Calu3 (cell line): ENCODE data around the gene ANXA11. TPM values are rescaled to one million over a fixed set of nuclear protein-coding genes. Genes with fewer than 3 reads are reported as not detected.

ENCODE experiments used
- BruUV-seq: library from RNA; stranded (reverse); fragments of 400-500 nt; replicated peaks from 2 replicates; lab custom pipeline; 2021; lab: Mats Ljungman, UMichigan
- CTCF ChIA-PET: fragments of 300-600 bp; sonication (Branson Sonifier 250); formaldehyde crosslinking; loops from one replicate; lab custom pipeline; 2022; ENCODE audit warnings: antibody characterized with exemption; lab: Charles Lee
- DNase-seq: peaks from one replicate; pipeline ENCODE4 v3.0.0; 2022
- H3K27ac Mint-ChIP-seq: one replicate; pipeline ENCODE4 v1.8.0; 2022; ENCODE audit warnings: mixed read lengths; ENCODE audit not compliant: unreplicated experiment
- H3K27me3 Mint-ChIP-seq: one replicate; pipeline ENCODE4 v1.8.0; 2022; ENCODE audit warnings: mixed read lengths; ENCODE audit not compliant: unreplicated experiment
- H3K36me3 Mint-ChIP-seq: one replicate; pipeline ENCODE4 v1.8.0; 2022; ENCODE audit warnings: mild to moderate bottlenecking, moderate library complexity, mixed read lengths; ENCODE audit not compliant: insufficient read depth, unreplicated experiment
- H3K4me1 Mint-ChIP-seq: one replicate; pipeline ENCODE4 v1.8.0; 2022; ENCODE audit warnings: mild to moderate bottlenecking, low read depth, mixed read lengths; ENCODE audit not compliant: unreplicated experiment
- H3K4me3 Mint-ChIP-seq: one replicate; pipeline ENCODE4 v1.8.0; 2022; ENCODE audit warnings: mild to moderate bottlenecking, low read depth, moderate library complexity, mixed read lengths; ENCODE audit not compliant: unreplicated experiment
- H3K9me3 Mint-ChIP-seq: one replicate; pipeline ENCODE4 v1.8.0; 2022; ENCODE audit warnings: low read depth, mixed read lengths; ENCODE audit not compliant: unreplicated experiment
- CTCF ChIP-seq: fragments of 200-600 bp; IDR thresholded peaks from one replicate; pipeline ENCODE4 v1.8.0; 2022; ENCODE audit warnings: antibody characterized with exemption; ENCODE audit not compliant: unreplicated experiment
- intact Hi-C: fragments of 100-400 bp; cut with micrococcal nuclease; formaldehyde crosslinking; loops from one replicate; pipeline ENCODE4 v1.10.0; 2022; ENCODE audit not compliant: unreplicated experiment
- total RNA-seq: library from RNA; stranded (reverse); gene quantifications from 2 replicates; pipeline ENCODE4 v1.2.3, GENCODE V29; 2022

Gene ANXA11
- total RNA-seq, 1 experiment from 2014 or later: 835 TPM

GRCh38 chr10:80194373-80195045, 10.8 kb downstream of the ANXA11 start:
- H3K4me1 Mint-ChIP-seq: peaks cover 70% of the 10 kb centered on the region

GRCh38 chr10:80192553-80192952, 12.8 kb downstream of the ANXA11 start:
- Mint-ChIP-seq H3K4me3 (peak overlapping the region; percentile 45), H3K4me1 (peaks cover 78% of the 10 kb centered on the region), H3K27me3 (no peaks in the 10 kb centered on the region), H3K9me3 (peaks cover 5% of the 10 kb centered on the region), H3K27ac (peak overlapping the region; percentile 90), H3K36me3 (peaks cover 86% of the 10 kb centered on the region)
- DNase-seq: no peak
- no TSS peak for BruUV-seq
- intact Hi-C loops: no loop called here
- TF ChIP-seq CTCF: no peak
- CTCF ChIA-PET: interaction anchor here (1.5 kb wide), 1 partner anchor 30 kb away, joined by 6 read pairs; no protein-coding TSS in a partner anchor

More at GRCh38 chr10:80194373-80195045, 10.8 kb downstream of the ANXA11 start:
- Mint-ChIP-seq H3K9me3 (peaks cover 5% of the 10 kb centered on the region), H3K4me3 (peak overlapping the region; percentile 86), H3K27ac (peak overlapping the region; percentile 94), H3K36me3 (peaks cover 86% of the 10 kb centered on the region), H3K27me3 (no peaks in the 10 kb centered on the region)
- BruUV-seq: no TSS peak
- TF ChIP-seq CTCF: no peak
- intact Hi-C loops: no loop called here
- no peak for DNase-seq
- CTCF ChIA-PET: interaction anchor here (0.8 to 2.6 kb wide), 4 partner anchors 9 to 51 kb away, joined by 3 to 7 read pairs (median 4); no protein-coding TSS in a partner anchor

- Mint-ChIP-seq H3K4me1 (peaks cover 78% of the 10 kb centered on the region), H3K9me3 (peaks cover 5% of the 10 kb centered on the region), H3K36me3 (peaks cover 86% of the 10 kb centered on the region), H3K4me3 (peak overlapping the region; percentile 45), H3K27me3 (no peaks in the 10 kb centered on the region), H3K27ac (peak overlapping the region; percentile 90)
- TF ChIP-seq CTCF: no peak
- intact Hi-C loops: loop anchor here (2.0 kb wide), 1 partner anchor 13 kb away; the partner anchor contains the start of gene ANXA11
- DNase-seq: peak; percentile 89
- CTCF ChIA-PET: interaction anchor here (0.5 to 1.5 kb wide), 5 partner anchors 8 to 1741 kb away, joined by 3 to 7 read pairs (median 4); no protein-coding TSS in a partner anchor
- BruUV-seq: TSS peak; percentile 2
These were observed 13.6 kb downstream of the ANXA11 start for GRCh38 chr10:80191589-80192270.

GRCh38 chr10:80188713-80189112, 16.6 kb downstream of the ANXA11 start:
- CTCF ChIA-PET: interaction anchor here (1.4 kb wide), 1 partner anchor 8 kb away, joined by 4 read pairs; no protein-coding TSS in a partner anchor
- peaks cover 76% of the 10 kb centered on the region for H3K36me3 Mint-ChIP-seq
- peak overlapping the region; percentile 45 for H3K27ac Mint-ChIP-seq
- H3K27me3 Mint-ChIP-seq: no peaks in the 10 kb centered on the region
- no TSS peak for BruUV-seq
- H3K4me3 Mint-ChIP-seq: peak overlapping the region; percentile 34
- intact Hi-C loops: no loop called here
- no peak for TF ChIP-seq CTCF
- peaks cover 83% of the 10 kb centered on the region for H3K4me1 Mint-ChIP-seq
- no peak for DNase-seq
- peaks cover 5% of the 10 kb centered on the region for H3K9me3 Mint-ChIP-seq
